ENCODE data around the gene MAP7. TPM values are rescaled to one million over a fixed set of nuclear protein-coding genes. Genes with fewer than 3 reads are reported as not detected.

MAP7 gene
- total RNA-seq, 4 donors from 2014 or later: 0.29 to 6.8 (median 1.1) TPM

DNA sequence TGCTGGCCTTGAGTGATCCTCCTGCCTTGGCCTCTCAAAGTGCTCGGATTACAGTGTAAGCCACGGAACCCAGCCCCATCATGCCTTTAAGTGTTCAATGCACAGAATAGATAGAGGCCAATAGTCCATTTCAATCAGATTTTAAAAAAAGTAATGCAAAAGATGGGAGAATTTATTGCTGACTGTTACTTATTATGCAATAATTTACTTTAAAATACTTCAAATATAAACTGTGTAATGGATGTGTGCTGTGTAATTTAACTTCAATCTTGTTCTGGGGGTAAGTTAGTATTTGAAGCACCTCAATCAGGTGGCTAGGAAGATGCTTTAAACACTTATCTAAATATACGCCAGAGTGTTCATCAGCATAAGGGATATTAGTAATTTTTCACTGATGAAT lies 208.9 kb downstream of the MAP7 start:
- Histone ChIP-seq H3K4me1 (no peaks in the 10 kb centered on the region), H3K36me3 (no peaks in the 10 kb centered on the region), H3K9me3 (no peaks in the 10 kb centered on the region), H3K27ac (no peak overlapping the region), H3K27me3 (no peaks in the 10 kb centered on the region), H3K4me3 (no peak overlapping the region)
- intact Hi-C loops (cut with DNase I; ENCODE audit: low total_unique reads): no loop called here
- no peak for DNase-seq
- no peak for TF ChIP-seq POLR2A (IDR thresholded peaks at IDR 0.05)
- TF ChIP-seq, protein P1, sequence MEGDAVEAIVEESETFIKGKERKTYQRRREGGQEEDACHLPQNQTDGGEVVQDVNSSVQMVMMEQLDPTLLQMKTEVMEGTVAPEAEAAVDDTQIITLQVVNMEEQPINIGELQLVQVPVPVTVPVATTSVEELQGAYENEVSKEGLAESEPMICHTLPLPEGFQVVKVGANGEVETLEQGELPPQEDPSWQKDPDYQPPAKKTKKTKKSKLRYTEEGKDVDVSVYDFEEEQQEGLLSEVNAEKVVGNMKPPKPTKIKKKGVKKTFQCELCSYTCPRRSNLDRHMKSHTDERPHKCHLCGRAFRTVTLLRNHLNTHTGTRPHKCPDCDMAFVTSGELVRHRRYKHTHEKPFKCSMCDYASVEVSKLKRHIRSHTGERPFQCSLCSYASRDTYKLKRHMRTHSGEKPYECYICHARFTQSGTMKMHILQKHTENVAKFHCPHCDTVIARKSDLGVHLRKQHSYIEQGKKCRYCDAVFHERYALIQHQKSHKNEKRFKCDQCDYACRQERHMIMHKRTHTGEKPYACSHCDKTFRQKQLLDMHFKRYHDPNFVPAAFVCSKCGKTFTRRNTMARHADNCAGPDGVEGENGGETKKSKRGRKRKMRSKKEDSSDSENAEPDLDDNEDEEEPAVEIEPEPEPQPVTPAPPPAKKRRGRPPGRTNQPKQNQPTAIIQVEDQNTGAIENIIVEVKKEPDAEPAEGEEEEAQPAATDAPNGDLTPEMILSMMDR (IDR thresholded peaks at IDR 0.05): no peak

DNA sequence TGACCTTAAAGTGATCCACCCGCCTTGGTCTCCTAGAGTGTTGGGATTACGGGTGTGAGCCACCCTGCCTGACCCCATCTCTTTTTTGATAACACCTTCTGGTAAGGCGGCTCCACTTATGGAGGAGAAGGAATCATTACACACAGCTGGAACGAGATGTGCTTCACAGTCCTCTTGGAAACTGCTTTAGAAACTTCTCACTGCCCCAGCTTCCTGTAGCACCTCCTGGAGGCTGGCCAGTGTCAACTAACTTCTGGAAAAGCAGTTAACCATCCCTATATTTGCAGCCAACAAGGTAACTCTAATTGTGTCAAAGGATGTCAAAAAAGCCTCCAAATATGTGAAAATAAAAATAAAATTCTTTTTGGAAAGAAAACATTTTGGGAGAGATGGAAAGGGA lies 211.7 kb downstream of the MAP7 start:
- no peak for DNase-seq
- intact Hi-C loops (cut with DNase I; ENCODE audit: low total_unique reads): no loop called here
- Histone ChIP-seq H3K4me3 (no peak overlapping the region), H3K4me1 (no peaks in the 10 kb centered on the region), H3K27me3 (no peaks in the 10 kb centered on the region), H3K9me3 (no peaks in the 10 kb centered on the region), H3K36me3 (no peaks in the 10 kb centered on the region), H3K27ac (no peak overlapping the region)
- TF ChIP-seq, protein P1 (IDR thresholded peaks at IDR 0.05): no peak
- no peak for TF ChIP-seq POLR2A (IDR thresholded peaks at IDR 0.05)

DNA sequence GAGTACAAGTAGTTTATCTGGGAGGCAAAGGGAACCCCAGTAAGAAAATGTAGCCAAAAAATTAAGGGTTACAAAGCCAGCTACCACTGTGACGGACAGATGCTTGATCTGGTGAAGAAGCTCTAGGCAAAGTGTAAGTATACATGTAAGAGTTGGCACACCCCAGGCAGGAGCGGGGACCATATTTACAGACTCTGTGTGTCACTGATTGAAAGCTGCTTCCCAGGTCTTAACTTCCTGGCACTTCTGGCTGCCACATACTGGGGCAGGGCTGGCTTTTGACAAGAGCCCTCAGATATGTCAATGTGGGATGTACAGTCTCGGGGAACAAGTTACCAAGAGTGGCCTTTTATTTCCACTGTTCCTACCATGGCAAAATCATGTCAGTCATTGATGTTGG lies 212.6 kb downstream of the MAP7 start:
- Histone ChIP-seq H3K4me1 (no peaks in the 10 kb centered on the region), H3K27me3 (no peaks in the 10 kb centered on the region), H3K9me3 (no peaks in the 10 kb centered on the region), H3K36me3 (no peaks in the 10 kb centered on the region), H3K27ac (no peak overlapping the region), H3K4me3 (no peak overlapping the region)
- DNase-seq: no peak
- TF ChIP-seq, protein P1 (IDR thresholded peaks at IDR 0.05): no peak
- TF ChIP-seq POLR2A (IDR thresholded peaks at IDR 0.05): no peak
- intact Hi-C loops (cut with DNase I; ENCODE audit: low total_unique reads): no loop called here

DNA sequence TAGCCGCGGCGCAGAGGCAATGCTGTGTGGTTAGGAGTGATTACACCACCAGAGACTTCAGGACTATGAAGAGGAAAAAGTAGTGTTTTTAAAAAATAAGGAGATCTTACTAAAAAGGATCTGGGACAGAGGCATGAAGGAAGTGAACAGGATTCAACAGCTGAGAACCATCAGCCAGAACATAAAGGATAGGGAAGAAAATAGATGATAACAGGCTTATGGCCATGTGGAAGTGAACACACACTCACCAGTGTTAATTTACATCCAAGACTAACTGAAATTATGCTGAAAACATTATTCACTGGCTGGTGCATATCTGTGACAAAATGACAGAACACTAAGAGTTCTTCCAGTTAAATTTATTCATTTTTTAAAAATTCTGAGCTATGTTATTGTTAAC lies 213.1 kb downstream of the MAP7 start:
- Histone ChIP-seq H3K4me3 (no peak overlapping the region), H3K27me3 (no peaks in the 10 kb centered on the region), H3K27ac (no peak overlapping the region), H3K9me3 (no peaks in the 10 kb centered on the region), H3K4me1 (no peaks in the 10 kb centered on the region), H3K36me3 (no peaks in the 10 kb centered on the region)
- DNase-seq: no peak
- intact Hi-C loops (cut with DNase I; ENCODE audit: low total_unique reads): no loop called here
- no peak for TF ChIP-seq POLR2A (IDR thresholded peaks at IDR 0.05)
- TF ChIP-seq, protein P1 (IDR thresholded peaks at IDR 0.05): no peak

DNA sequence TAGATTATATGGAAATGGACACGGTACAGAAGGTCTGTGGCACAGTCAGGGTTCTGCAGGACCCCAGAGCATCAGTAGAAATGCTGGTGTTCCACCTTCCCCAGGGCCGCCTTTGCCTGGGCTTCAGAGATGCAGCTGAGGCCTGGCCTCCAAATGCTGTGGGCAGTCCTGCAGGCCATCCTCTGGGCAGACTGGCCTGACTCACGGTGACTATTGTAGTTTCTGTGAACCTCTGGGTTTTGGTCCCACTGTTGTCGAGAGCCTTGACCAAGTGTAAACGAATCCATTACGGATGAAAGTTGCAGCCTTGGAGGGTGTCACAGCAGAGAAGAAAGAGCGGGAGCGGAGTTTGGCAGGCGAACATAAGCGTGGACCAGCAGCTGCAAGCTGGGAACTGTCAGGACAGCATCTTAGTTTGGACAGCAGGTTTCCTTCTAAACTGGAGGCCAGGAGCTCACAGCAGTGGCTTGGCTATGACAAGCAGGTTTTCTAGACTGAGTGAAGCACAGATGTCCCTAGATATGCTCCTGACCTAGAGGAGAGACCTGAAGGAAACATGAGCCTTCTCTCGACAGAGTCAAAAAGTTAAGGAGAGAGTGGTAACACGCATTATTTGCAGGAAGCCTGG lies 214.4 kb downstream of the MAP7 start:
- no peak overlapping the region for H3K4me3 ChIP-seq
- intact Hi-C loops (cut with DNase I; ENCODE audit: low total_unique reads): no loop called here
- no peaks in the 10 kb centered on the region for H3K4me1 ChIP-seq
- H3K36me3 ChIP-seq: no peaks in the 10 kb centered on the region
- no peaks in the 10 kb centered on the region for H3K27me3 ChIP-seq
- DNase-seq: no peak
- H3K9me3 ChIP-seq: no peaks in the 10 kb centered on the region
- TF ChIP-seq, protein P1 (IDR thresholded peaks at IDR 0.05): no peak
- no peak for TF ChIP-seq POLR2A (IDR thresholded peaks at IDR 0.05)
- H3K27ac ChIP-seq: no peak overlapping the region
